Measurements from ENCODE around the gene SLFNL1.

The SLFNL1 gene

DNA sequence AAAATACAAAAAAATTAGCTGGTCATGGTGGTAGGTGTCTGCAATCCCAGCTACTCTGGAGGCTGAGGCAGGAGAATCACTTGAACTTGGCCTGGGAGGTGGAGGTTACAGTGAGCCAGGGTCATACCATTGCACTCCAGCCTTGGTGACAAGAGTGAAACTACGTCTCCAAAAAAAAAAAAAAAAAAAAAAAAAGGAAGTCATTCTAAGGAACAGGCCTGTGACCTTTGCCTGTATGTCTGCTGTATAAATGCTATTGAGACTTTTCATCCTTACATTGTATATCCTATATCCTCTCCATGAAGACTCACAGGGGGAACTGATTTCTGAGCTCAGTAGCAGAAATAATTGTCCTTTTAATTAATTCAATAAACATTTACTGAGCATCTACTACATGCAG, 49.6 kb downstream of the SLFNL1 start:
- no peaks in the 10 kb centered on the region for H3K79me2 ChIP-seq (ENCODE audit: insufficient read depth, low read length)
- no peaks in the 10 kb centered on the region for H3K36me3 ChIP-seq (ENCODE audit: insufficient read depth, low read length)
- no peaks in the 10 kb centered on the region for H3K27me3 ChIP-seq (ENCODE audit: insufficient read depth, low read length, poor library complexity, severe bottlenecking)
- H3K4me3 ChIP-seq (ENCODE audit: low read length, poor library complexity, severe bottlenecking) = no peak overlapping the region
- no peak overlapping the region for H3K9ac ChIP-seq (ENCODE audit: low read depth, low read length, poor library complexity, severe bottlenecking)
- no peaks in the 10 kb centered on the region for H3K9me3 ChIP-seq (ENCODE audit: insufficient read depth, low read depth, low read length)
- no peaks in the 10 kb centered on the region for H4K20me1 ChIP-seq (ENCODE audit: insufficient read depth, low read length, poor library complexity, severe bottlenecking)
- H3K4me1 ChIP-seq (ENCODE audit: insufficient read depth, low read length, poor library complexity, severe bottlenecking) = no peaks in the 10 kb centered on the region
- H3K9me2 ChIP-seq (replicated peaks; ENCODE audit: low read depth, low read length) = no peaks in the 10 kb centered on the region
- H3K4me2 ChIP-seq (ENCODE audit: low read depth, low read length, poor library complexity, severe bottlenecking) = no peak overlapping the region
- TF ChIP-seq, protein P1, sequence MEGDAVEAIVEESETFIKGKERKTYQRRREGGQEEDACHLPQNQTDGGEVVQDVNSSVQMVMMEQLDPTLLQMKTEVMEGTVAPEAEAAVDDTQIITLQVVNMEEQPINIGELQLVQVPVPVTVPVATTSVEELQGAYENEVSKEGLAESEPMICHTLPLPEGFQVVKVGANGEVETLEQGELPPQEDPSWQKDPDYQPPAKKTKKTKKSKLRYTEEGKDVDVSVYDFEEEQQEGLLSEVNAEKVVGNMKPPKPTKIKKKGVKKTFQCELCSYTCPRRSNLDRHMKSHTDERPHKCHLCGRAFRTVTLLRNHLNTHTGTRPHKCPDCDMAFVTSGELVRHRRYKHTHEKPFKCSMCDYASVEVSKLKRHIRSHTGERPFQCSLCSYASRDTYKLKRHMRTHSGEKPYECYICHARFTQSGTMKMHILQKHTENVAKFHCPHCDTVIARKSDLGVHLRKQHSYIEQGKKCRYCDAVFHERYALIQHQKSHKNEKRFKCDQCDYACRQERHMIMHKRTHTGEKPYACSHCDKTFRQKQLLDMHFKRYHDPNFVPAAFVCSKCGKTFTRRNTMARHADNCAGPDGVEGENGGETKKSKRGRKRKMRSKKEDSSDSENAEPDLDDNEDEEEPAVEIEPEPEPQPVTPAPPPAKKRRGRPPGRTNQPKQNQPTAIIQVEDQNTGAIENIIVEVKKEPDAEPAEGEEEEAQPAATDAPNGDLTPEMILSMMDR (conservative IDR thresholded peaks at IDR 0.05; ENCODE audit: low read length) = no peak
- TF ChIP-seq EZH2phosphoT487 (IDR thresholded peaks at IDR 0.05; ENCODE audit: borderline replicate concordance) = no peak
- no peaks in the 10 kb centered on the region for H3F3A ChIP-seq (ENCODE audit: low read depth)
- H2AFZ ChIP-seq (ENCODE audit: low read length) = no peak overlapping the region

DNA sequence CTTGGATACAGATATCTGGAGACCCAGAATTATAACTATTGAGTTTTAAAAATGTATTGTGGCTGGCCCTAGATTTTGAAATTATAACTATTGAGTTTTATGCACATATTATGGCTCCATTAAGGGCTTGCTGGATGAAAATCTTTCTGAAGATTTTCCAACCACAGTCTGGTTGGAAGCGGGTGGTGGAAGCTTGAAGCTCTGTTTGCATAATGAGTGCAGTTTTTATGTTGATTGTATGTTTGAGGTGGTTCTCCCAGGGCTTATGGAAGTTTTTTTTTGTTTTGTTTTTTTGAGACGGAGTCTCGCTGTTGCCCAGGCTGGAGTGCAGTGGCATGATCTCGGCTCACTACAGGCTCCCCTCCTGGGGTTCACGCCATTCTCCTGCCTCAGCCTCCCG, 52.1 kb downstream of the SLFNL1 start:
- H3F3A ChIP-seq (ENCODE audit: low read depth) = no peaks in the 10 kb centered on the region
- H3K4me1 ChIP-seq (ENCODE audit: insufficient read depth, low read length, poor library complexity, severe bottlenecking) = no peaks in the 10 kb centered on the region
- H3K4me2 ChIP-seq (ENCODE audit: low read depth, low read length, poor library complexity, severe bottlenecking) = no peak overlapping the region
- H3K9me2 ChIP-seq (replicated peaks; ENCODE audit: low read depth, low read length) = no peaks in the 10 kb centered on the region
- no peaks in the 10 kb centered on the region for H3K79me2 ChIP-seq (ENCODE audit: insufficient read depth, low read length)
- TF ChIP-seq EZH2phosphoT487 (IDR thresholded peaks at IDR 0.05; ENCODE audit: borderline replicate concordance) = no peak
- TF ChIP-seq, protein P1 (conservative IDR thresholded peaks at IDR 0.05; ENCODE audit: low read length) = no peak
- H3K9ac ChIP-seq (ENCODE audit: low read depth, low read length, poor library complexity, severe bottlenecking) = no peak overlapping the region
- no peaks in the 10 kb centered on the region for H3K9me3 ChIP-seq (ENCODE audit: insufficient read depth, low read depth, low read length)
- no peaks in the 10 kb centered on the region for H4K20me1 ChIP-seq (ENCODE audit: insufficient read depth, low read length, poor library complexity, severe bottlenecking)
- H2AFZ ChIP-seq (ENCODE audit: low read length) = no peak overlapping the region
- H3K4me3 ChIP-seq (ENCODE audit: low read length, poor library complexity, severe bottlenecking) = no peak overlapping the region
- H3K36me3 ChIP-seq (ENCODE audit: insufficient read depth, low read length) = no peaks in the 10 kb centered on the region
- H3K27me3 ChIP-seq (ENCODE audit: insufficient read depth, low read length, poor library complexity, severe bottlenecking) = no peaks in the 10 kb centered on the region

DNA sequence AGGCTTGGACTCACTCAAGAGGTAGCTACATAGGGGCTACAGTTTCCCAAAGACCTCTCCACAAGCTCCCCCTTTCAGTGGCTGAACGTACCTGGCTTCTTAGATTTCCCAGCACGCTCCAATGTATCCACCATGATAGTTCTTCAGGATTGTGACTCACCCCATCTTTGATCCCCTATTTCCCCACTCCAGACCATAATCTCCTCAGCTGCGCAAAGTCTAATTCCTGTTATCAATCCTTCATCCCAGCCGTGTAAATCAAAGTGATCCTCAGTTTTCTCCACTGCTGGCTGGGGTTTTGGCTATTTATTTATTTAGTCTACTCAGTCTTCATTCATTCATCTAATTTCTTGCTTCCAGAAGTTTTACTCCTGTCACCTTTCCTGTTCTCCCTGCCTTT, 55.1 kb downstream of the SLFNL1 start:
- no peak overlapping the region for H2AFZ ChIP-seq (ENCODE audit: low read length)
- H3F3A ChIP-seq (ENCODE audit: low read depth) = no peaks in the 10 kb centered on the region
- H4K20me1 ChIP-seq (ENCODE audit: insufficient read depth, low read length, poor library complexity, severe bottlenecking) = no peaks in the 10 kb centered on the region
- no peak overlapping the region for H3K4me2 ChIP-seq (ENCODE audit: low read depth, low read length, poor library complexity, severe bottlenecking)
- H3K9me2 ChIP-seq (replicated peaks; ENCODE audit: low read depth, low read length) = no peaks in the 10 kb centered on the region
- no peak overlapping the region for H3K4me3 ChIP-seq (ENCODE audit: low read length, poor library complexity, severe bottlenecking)
- H3K4me1 ChIP-seq (ENCODE audit: insufficient read depth, low read length, poor library complexity, severe bottlenecking) = no peaks in the 10 kb centered on the region
- H3K79me2 ChIP-seq (ENCODE audit: insufficient read depth, low read length) = no peaks in the 10 kb centered on the region
- H3K9me3 ChIP-seq (ENCODE audit: insufficient read depth, low read depth, low read length) = no peaks in the 10 kb centered on the region
- H3K36me3 ChIP-seq (ENCODE audit: insufficient read depth, low read length) = no peaks in the 10 kb centered on the region
- H3K27me3 ChIP-seq (ENCODE audit: insufficient read depth, low read length, poor library complexity, severe bottlenecking) = no peaks in the 10 kb centered on the region
- TF ChIP-seq, protein P1 (conservative IDR thresholded peaks at IDR 0.05; ENCODE audit: low read length) = no peak
- no peak for TF ChIP-seq EZH2phosphoT487 (IDR thresholded peaks at IDR 0.05; ENCODE audit: borderline replicate concordance)
- H3K9ac ChIP-seq (ENCODE audit: low read depth, low read length, poor library complexity, severe bottlenecking) = no peak overlapping the region
